ENCODE results near the gene NCCRP1. TPM values are rescaled to one million over a fixed set of nuclear protein-coding genes. Genes with fewer than 3 reads are reported as not detected.

Gene NCCRP1, protein sequence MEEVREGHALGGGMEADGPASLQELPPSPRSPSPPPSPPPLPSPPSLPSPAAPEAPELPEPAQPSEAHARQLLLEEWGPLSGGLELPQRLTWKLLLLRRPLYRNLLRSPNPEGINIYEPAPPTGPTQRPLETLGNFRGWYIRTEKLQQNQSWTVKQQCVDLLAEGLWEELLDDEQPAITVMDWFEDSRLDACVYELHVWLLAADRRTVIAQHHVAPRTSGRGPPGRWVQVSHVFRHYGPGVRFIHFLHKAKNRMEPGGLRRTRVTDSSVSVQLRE
- not detected for total RNA-seq

DNA sequence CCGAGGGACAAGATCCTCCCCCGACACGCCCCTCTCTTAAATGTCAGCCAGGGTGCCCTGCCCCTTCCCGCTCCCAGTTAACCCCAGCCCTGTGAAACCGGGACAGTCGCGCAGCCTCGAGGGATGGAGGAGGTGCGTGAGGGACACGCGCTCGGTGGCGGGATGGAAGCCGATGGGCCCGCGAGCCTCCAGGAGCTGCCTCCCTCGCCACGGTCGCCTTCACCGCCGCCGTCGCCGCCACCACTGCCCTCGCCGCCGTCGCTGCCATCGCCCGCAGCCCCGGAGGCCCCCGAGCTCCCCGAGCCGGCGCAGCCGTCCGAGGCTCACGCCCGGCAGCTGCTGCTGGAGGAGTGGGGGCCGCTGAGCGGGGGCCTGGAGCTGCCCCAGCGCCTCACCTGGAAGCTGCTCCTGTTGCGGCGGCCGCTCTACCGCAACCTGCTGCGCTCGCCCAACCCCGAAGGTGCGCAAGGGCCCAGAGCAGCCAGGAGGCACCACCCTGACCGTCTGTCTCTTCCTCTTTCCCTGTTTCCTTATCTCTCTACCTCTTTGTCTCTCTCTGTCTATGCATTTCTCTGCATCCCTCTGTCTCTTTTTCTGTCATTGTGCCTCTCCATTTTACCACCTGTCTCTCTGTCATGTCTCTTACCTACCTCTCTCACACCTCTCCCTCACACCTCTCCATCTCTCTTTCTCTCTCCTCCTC is at the start of gene NCCRP1:
TSS of gene NCCRP1 (plus strand) at position 105 of the 703 bp plus-strand sequence. CDS start at position 124, 19 bp downstream.

DNA sequence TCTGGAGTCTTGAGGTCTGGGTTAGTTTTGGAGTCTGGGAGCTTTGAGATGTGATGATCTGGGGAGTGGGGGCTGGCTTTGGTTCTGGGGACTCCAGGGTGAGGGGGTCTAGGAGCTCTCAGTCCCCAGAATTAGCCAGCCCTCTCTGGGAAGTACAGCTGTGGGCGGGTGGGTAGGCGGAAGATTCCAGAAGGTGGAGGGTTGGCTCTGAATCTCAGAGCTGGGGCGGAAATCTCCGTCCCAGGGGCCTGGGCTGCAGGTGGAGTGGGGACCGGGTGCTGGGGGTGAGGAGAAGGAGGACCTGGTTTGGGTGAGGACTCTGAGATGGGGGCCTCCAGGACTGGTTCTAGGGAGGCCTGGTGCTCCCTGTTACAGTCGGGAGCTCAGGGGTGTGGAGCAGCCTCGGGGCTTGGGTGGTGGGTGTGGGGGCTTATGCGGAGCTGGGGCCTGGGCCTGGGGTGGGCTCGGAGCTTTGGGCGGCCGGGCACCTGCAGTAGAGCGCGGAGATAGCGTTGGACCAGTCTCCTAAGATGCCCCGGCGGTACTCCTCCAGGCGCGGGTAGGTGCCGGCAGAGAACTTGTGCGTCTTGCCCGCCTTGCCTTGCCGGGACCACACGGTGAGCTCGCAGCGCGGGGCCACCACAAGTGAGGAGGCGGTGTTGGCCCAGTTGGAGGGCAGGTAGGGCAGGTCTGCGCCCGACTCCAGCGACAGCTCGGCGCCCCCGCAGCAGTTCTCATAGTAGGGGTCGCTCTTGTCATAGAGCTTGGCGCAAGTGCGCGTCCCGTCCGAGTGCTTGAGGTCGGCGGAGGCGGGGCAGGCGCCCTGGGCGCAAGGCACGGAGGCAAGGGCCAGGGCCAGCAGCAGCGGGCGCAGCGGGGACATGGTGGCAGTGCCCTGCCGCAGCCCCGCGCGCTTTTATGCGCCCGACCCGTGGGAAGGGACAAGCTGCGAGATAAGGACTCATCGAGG is 6.9 kb downstream of the NCCRP1 start, which contains the start of gene SYCN:
TSS of gene SYCN (minus strand) at position 892 of the 970 bp plus-strand sequence. CDS start at position 883, 9 bp downstream.

DNA sequence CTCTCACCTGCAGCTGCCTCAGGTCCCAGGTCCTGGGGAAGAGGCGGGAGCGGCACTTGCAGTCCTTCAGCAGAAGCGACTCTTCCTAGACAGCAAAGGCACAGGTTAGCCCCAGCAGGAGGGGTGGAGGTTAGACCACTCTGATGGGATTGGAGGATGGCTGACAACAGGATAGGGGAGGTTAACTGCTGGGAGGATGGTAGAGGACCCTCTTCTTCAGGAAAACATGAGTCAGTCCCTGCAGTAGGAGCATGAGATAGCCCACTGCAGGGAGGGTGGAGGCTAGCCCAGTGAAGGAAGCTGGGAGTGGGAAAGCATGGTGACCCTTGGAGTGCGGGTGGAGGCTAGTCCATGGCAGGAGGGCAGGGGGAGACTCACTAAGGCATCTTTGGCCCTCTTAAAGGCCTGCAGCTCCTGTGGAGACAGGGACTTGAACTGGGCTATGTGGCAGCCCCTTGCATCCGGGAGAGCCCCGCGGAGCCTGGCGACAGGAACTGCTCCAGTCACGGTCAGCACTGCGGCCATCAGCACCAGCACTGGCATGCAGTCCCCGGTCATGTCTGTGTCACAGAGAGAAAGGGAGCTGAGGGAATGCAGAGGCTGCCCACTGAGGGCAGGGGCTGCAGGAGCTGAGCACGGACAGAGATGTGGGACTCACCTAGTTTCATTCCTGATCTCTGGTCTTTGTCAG is 47.8 kb downstream of the NCCRP1 start, which contains the start of gene IFNL3:
TSS of gene IFNL3 (minus strand) at position 597 of the 691 bp plus-strand sequence. CDS start at position 558, 39 bp downstream.

DNA sequence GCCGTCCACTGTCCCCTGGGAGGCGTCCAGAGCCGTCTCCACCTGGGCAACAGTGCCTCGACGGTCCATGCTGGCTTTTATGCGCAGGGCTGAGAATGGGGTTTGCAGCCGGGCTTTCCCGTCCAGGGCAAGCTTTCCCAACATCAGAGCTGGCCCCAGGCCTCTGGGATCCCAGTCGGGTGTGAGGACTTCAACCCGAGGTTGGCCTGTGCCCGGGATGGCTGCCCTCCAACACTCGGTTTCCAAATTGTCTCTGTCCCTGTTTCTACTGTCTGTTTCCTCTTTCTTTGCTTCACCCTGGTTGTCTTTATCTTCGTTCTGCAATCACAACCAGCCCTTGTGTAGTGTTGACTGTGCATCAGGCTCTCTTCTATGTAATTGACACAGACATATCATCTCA is 52.0 kb downstream of the NCCRP1 start, which contains the start of gene IFNL4:
TSS of gene IFNL4 (minus strand) at position 51 of the 400 bp plus-strand sequence.

Other genes with a start within 250 kb of the NCCRP1 start
- not detected for gene FBXO17, start 221.2 kb upstream of the NCCRP1 start, total RNA-seq
- not detected for gene FBXO27, start 164.4 kb upstream of the NCCRP1 start, total RNA-seq
- gene ACP7, start 112.6 kb upstream of the NCCRP1 start, total RNA-seq = not detected
- 10 to 100 TPM; 15.1 to 15.5 TPM for gene PAK4, start 71.2 kb upstream of the NCCRP1 start, total RNA-seq
- not detected for gene SYCN, start 7.3 kb downstream of the NCCRP1 start, total RNA-seq
- not detected for gene IFNL3, start 48.0 kb downstream of the NCCRP1 start, total RNA-seq
- not detected for gene IFNL4, start 51.9 kb downstream of the NCCRP1 start, total RNA-seq
- gene IFNL2, start 71.4 kb downstream of the NCCRP1 start, total RNA-seq = not detected
- not detected for gene IFNL1, start 99.4 kb downstream of the NCCRP1 start, total RNA-seq
- 1 to 10 TPM; 6.8 to 7.0 TPM for gene LRFN1, start 123.9 kb downstream of the NCCRP1 start, total RNA-seq
- 100 to 1,000 TPM; 651 to 653 TPM for gene GMFG, start 139.1 kb downstream of the NCCRP1 start, total RNA-seq
- gene SAMD4B, start 145.5 kb downstream of the NCCRP1 start, total RNA-seq = 10 to 100 TPM; 42.0 to 45.7 TPM
- 10 to 100 TPM; 37.1 to 38.1 TPM for gene PAF1, start 194.1 kb downstream of the NCCRP1 start, total RNA-seq
- 10 to 100 TPM; 29.7 to 30.1 TPM for gene MED29, start 194.4 kb downstream of the NCCRP1 start, total RNA-seq
- gene ZFP36, start 209.9 kb downstream of the NCCRP1 start, total RNA-seq = 100 to 1,000 TPM; 112 to 120 TPM
- 10 to 100 TPM; 69.1 to 72.5 TPM for gene PLEKHG2, start 215.7 kb downstream of the NCCRP1 start, total RNA-seq
- 1,000 to 10,000 TPM; 3,249 to 3,348 TPM for gene RPS16, start 239.0 kb downstream of the NCCRP1 start, total RNA-seq
- gene SUPT5H, start 248.6 kb downstream of the NCCRP1 start, total RNA-seq = 100 to 1,000 TPM; 145 to 151 TPM